ENCODE data around the gene CTNNBL1. TPM values are rescaled to one million over a fixed set of nuclear protein-coding genes. Genes with fewer than 3 reads are reported as not detected.

Gene CTNNBL1
- total and polyA plus RNA-seq, 2 donors (not counting 3 experiments of a cell fraction or from before 2014, with no cell fraction given): 20.8 to 60.2 TPM

- Histone ChIP-seq H3K4me1 (ENCODE audit: control insufficient read depth, extremely low read depth, insufficient read depth, low read length) (no peaks in the 10 kb centered on the region), H3K27me3 (ENCODE audit: control insufficient read depth in 2 of 2, insufficient read depth in 2 of 2, low read length in 2 of 2) (no peaks in the 10 kb centered on the region), H3K36me3 (ENCODE audit: control insufficient read depth in 2 of 2, extremely low read depth in 1 of 2, insufficient read depth in 2 of 2, low read length in 2 of 2) (peaks cover 0 to 3% of the 10 kb centered on the region in 2 experiments), H3K79me2 (ENCODE audit: control insufficient read depth, insufficient read depth, low read length) (no peaks in the 10 kb centered on the region), H3K9me3 (replicated peaks; ENCODE audit: control insufficient read depth, insufficient read depth, low read length) (no peaks in the 10 kb centered on the region), H3K4me2 (ENCODE audit: insufficient read depth, low read length) (no peak overlapping the region), H2AFZ (ENCODE audit: low read depth, low read length) (no peak overlapping the region), H4K20me1 (replicated peaks; ENCODE audit: control insufficient read depth, extremely low read depth, insufficient read depth, low read length) (no peaks in the 10 kb centered on the region), H3K4me3 (replicated peaks in 1 of 3; ENCODE audit: insufficient read depth in 1 of 3, low read depth in 1 of 3, low read length in 3 of 3) (no peak overlapping the region), H3K9me1 (replicated peaks; ENCODE audit: control insufficient read depth, extremely low read depth, insufficient read depth, low read length) (no peaks in the 10 kb centered on the region), H3K27ac (ENCODE audit: insufficient read depth, low read depth, low read length) (no peak overlapping the region), H3K9ac (replicated peaks; ENCODE audit: extremely low read depth, insufficient read depth, low read length) (no peak overlapping the region)
- intact Hi-C loops (cut with micrococcal nuclease): no loop called here
- DNase-seq (ENCODE audit: low read depth, low spot score) (no peak), FAIRE-seq (no peak)
- TF ChIP-seq POLR2A (IDR thresholded peaks at IDR 0.05; ENCODE audit: low read depth, low read length) (no peak), MAX (IDR thresholded peaks at IDR 0.05; ENCODE audit: insufficient read depth, insufficient read length) (no peak), MYC (IDR thresholded peaks at IDR 0.05; ENCODE audit: low read depth, low read length) (no peak), JUN (IDR thresholded peaks at IDR 0.05; ENCODE audit: borderline replicate concordance, insufficient read depth, insufficient read length, low read depth) (no peak), CTCF (IDR thresholded peaks at IDR 0.05; ENCODE audit: extremely low read depth in 1 of 2, insufficient read depth in 1 of 2, low read depth in 1 of 2, low read length in 2 of 2) (no peak), EZH2 (IDR thresholded peaks at IDR 0.05; ENCODE audit: borderline replicate concordance, low read depth, low read length, severe bottlenecking) (no peak), FOS (IDR thresholded peaks at IDR 0.05; ENCODE audit: borderline replicate concordance, insufficient read depth, low read length) (no peak), GATA2 (IDR thresholded peaks at IDR 0.05; ENCODE audit: insufficient read depth, insufficient read length, low read depth, low read length) (no peak), POLR2AphosphoS5 (IDR thresholded peaks at IDR 0.05; ENCODE audit: insufficient read depth, low read depth, low read length) (no peak)
- BruUV-seq (replicated peaks): no TSS peak
- dilution Hi-C loops (cut with MboI; ENCODE audit: extremely low pct_ligation_motif_present, low sequenced_read_pairs): no loop called here
- ChIA-PET CTCF (interaction anchor here (0.8 to 1.9 kb wide), 3 partner anchors 23 to 215 kb away, joined by 3 to 5 read pairs (median 3); no protein-coding TSS in a partner anchor), POLR2A (no interaction called here)
These were observed 84.3 kb downstream of the CTNNBL1 start for GRCh38 chr20:37777988-37778659.
